Nucleus accumbens (tissue), 56 donors: Measurements from ENCODE around the gene ZNF410.
A peak's percentile ranks its signal among the peaks of the same experiment; 100 is the strongest.
"Not testable (repeated sequence)": the region's sequence is repeated elsewhere in the genome, so short reads cannot be mapped to it uniquely, and the experiment has no call there.

Experiments
- DNase-seq, 56 donors: peaks; one replicate each; lab custom pipeline; 2025; lab: John Stamatoyannopoulos, UW

Gene ZNF410

GRCh38 chr14:73884438-73885190, 2.0 kb upstream of the ZNF410 start:
- no peak for DNase-seq

GRCh38 chr14:73887318-73887616, 608 bp downstream of the ZNF410 start:
- DNase-seq: no peak

- no peak for DNase-seq
These were observed 1.2 kb downstream of the ZNF410 start for GRCh38 chr14:73887694-73888459.

- DNase-seq: no peak
These were observed 1.7 kb downstream of the ZNF410 start for GRCh38 chr14:73888460-73888725.

GRCh38 chr14:73888971-73889370, 2.3 kb downstream of the ZNF410 start:
- DNase-seq: no peak

GRCh38 chr14:73889376-73889775, 2.7 kb downstream of the ZNF410 start:
- DNase-seq: no peak

- DNase-seq: not testable (repeated sequence)
These were observed 7.6 kb downstream of the ZNF410 start for GRCh38 chr14:73894180-73894687.

GRCh38 chr14:73895939-73896338, 9.3 kb downstream of the ZNF410 start:
- peak in 4 of 56 donors; percentile 0 to 10 (median 2) for DNase-seq

GRCh38 chr14:73896521-73896920, 9.9 kb downstream of the ZNF410 start:
- no peak for DNase-seq

GRCh38 chr14:73903028-73903427, 16.4 kb downstream of the ZNF410 start:
- DNase-seq: no peak

- DNase-seq: no peak
These were observed 23.0 kb downstream of the ZNF410 start for GRCh38 chr14:73909681-73910080.

- no peak for DNase-seq
These were observed 26.6 kb downstream of the ZNF410 start for GRCh38 chr14:73913256-73913655.

- no peak for DNase-seq
These were observed 29.7 kb downstream of the ZNF410 start for GRCh38 chr14:73916324-73916723.

- not testable (repeated sequence) for DNase-seq
These were observed 32.8 kb downstream of the ZNF410 start for GRCh38 chr14:73919457-73919856.

- no peak for DNase-seq
These were observed 37.7 kb downstream of the ZNF410 start for GRCh38 chr14:73924337-73924736.

- DNase-seq: no peak
These were observed 49.0 kb downstream of the ZNF410 start for GRCh38 chr14:73935666-73936065.

GRCh38 chr14:73936548-73936947, 49.9 kb downstream of the ZNF410 start:
- no peak for DNase-seq

- no peak for DNase-seq
These were observed 50.4 kb downstream of the ZNF410 start for GRCh38 chr14:73937012-73937411.

GRCh38 chr14:73942180-73942579, 55.5 kb downstream of the ZNF410 start:
- no peak for DNase-seq

GRCh38 chr14:73943083-73943482, 56.4 kb downstream of the ZNF410 start:
- no peak for DNase-seq

GRCh38 chr14:73944432-73945158, 57.9 kb downstream of the ZNF410 start:
- DNase-seq: no peak
